Central memory CD8-positive, alpha-beta T cell (primary cell): ENCODE data around the gene IGFALS.

Experiments used
- ATAC-seq: fragments of 150-1000 bp; cut with Tn5 transposase; replicated peaks from 2 replicates; pipeline ENCODE4 v1.10.0; 2022; ENCODE audit warnings: mild to moderate bottlenecking, moderate FRiP score, moderate number of reproducible peaks; ENCODE audit not compliant: poor library complexity, severe bottlenecking; ENCODE audit errors: extremely low read depth
- DNase-seq, 2 donors: peaks; one replicate each; pipeline ENCODE4 v3.0.0; 2021; ENCODE audit warnings: low spot score in 2 of 2
- H3K27ac Mint-ChIP-seq: one replicate; pipeline ENCODE4 v1.8.0; 2022; ENCODE audit warnings: low read depth, mild to moderate bottlenecking, moderate library complexity, mixed read lengths
- H3K27me3 Mint-ChIP-seq: one replicate; pipeline ENCODE4 v1.8.0; 2022; ENCODE audit warnings: mixed read lengths
- H3K36me3 Mint-ChIP-seq: one replicate; pipeline ENCODE4 v1.8.0; 2022; ENCODE audit warnings: mild to moderate bottlenecking, moderate library complexity, mixed read lengths; ENCODE audit not compliant: insufficient read depth
- H3K4me1 Mint-ChIP-seq: one replicate; pipeline ENCODE4 v1.8.0; 2022; ENCODE audit warnings: mixed read lengths
- H3K4me3 Mint-ChIP-seq: one replicate; pipeline ENCODE4 v1.8.0; 2022; ENCODE audit warnings: mild to moderate bottlenecking, moderate library complexity, mixed read lengths
- H3K9me3 Mint-ChIP-seq: one replicate; pipeline ENCODE4 v1.8.0; 2022; ENCODE audit warnings: mixed read lengths

The IGFALS gene

DNA sequence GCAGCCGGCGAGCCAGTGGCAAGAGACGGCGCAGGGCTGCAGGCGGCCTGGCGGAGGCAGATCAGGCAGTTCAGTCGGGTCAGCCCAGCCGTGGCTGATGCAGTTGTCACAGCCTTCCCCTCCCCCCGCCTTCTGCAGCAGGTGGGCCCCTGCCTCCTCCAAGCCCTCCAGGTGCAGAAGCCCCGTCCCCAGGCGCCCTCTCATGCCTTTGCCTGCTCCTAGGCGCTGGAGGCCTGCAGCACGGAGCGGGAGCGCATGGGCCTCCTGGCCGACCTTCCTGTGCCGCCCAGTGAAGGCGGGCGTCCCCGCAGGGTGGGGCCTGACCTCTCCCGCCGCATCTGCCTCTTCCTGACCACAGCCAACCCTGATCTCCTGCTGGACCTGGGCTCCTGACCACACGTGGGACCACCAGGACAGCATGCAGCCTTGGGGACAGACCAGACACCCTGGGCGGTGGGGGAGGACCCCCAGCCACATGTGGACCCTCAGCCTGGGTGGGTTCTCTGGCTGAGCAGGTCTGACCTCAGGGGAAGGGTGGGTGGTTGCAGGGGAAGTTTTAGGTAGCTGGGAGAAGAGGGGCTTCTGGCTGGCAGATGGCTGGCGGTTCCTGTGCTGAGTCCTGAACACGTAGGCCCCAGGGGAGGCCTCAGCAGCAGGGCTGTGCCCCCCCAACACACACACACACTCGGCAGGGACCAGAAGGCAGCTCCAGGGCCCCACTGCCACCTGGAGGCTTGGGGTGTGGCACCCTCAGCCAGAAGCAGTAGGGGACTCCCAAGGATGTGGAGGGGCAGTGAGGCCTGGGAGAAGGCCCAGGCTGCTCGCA, 17.4 kb downstream of the IGFALS start:
- Mint-ChIP-seq H3K27ac (no peak overlapping the region), H3K4me1 (peaks cover 8% of the 10 kb centered on the region), H3K36me3 (peaks cover 31% of the 10 kb centered on the region), H3K4me3 (no peak overlapping the region), H3K27me3 (no peaks in the 10 kb centered on the region), H3K9me3 (no peaks in the 10 kb centered on the region)
- no peak for ATAC-seq
- DNase-seq: no peak

DNA sequence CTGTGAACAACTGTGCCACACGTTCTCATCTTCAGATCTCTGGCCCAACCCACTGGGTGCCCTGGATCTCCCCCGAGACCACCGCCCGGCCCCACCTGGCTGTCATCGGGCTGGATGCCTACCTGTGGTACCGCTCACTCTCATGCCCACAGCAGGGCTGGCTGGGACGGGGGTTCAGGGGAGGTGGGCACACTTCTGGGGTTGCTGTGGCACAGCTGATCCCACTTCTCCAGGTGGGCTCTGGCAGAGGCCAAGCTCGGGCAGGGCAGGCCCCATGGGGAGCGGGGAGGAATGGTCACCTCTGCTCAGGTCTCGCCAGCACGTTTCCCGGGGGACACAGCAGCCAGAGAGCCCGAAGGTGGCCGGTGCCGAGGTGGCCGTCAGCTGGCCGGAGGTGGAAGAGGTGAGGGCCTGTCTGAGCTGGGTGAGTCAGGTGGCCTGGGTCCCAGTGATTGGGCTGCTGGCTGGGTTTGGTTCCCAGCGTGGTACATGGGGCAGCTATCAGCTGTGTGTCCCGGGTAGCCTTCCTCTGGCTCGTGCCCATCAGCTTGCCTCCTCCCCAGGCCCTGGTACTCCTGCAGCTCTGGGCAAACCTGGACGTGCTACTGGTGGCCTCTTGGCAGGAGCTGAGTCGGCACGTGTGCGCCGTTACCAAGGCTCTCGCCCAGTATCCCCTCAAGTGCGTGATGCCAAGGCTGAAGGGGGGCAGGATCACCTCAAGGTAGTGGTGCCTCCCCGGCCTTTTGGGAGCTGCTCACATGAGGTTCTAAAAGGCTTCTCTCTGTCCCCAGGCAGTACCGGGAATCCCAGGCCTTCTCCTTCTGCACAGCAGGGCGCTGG, 18.3 kb downstream of the IGFALS start:
- Mint-ChIP-seq H3K9me3 (no peaks in the 10 kb centered on the region), H3K36me3 (peaks cover 31% of the 10 kb centered on the region), H3K4me3 (peak overlapping the region; percentile 29), H3K27ac (no peak overlapping the region), H3K27me3 (no peaks in the 10 kb centered on the region), H3K4me1 (peaks cover 9% of the 10 kb centered on the region)
- DNase-seq (no peak), ATAC-seq (no peak)

DNA sequence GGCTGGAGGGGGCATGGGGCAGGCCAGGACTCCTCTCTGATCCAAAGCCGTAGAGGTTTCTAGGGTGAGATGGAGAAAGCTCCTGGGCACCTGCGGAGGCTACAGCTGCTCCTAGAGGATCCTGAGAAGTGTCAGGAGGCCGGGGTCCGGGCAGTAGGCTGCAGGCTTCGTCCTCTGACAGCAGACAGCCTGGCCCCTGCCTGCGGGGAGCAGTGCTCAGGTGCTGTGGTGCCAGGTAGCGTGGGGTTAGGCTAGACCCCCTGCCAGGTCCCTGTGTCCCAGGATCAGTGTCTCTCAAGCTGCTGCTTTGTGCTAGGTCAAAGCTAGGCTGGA, 19.1 kb downstream of the IGFALS start:
- Mint-ChIP-seq H3K4me3 (peak overlapping the region; percentile 29), H3K4me1 (peaks cover 14% of the 10 kb centered on the region), H3K36me3 (peaks cover 31% of the 10 kb centered on the region), H3K27ac (no peak overlapping the region), H3K9me3 (no peaks in the 10 kb centered on the region), H3K27me3 (no peaks in the 10 kb centered on the region)
- no peak for DNase-seq
- ATAC-seq: no peak

GRCh38 chr16:1773703-1774447, 19.6 kb downstream of the IGFALS start:
- no peak overlapping the region for H3K27ac Mint-ChIP-seq
- H3K27me3 Mint-ChIP-seq: no peaks in the 10 kb centered on the region
- H3K36me3 Mint-ChIP-seq: peaks cover 30% of the 10 kb centered on the region
- H3K4me1 Mint-ChIP-seq: peaks cover 14% of the 10 kb centered on the region
- H3K4me3 Mint-ChIP-seq: peak overlapping the region; percentile 99
- no peak for DNase-seq
- H3K9me3 Mint-ChIP-seq: no peaks in the 10 kb centered on the region
- peak; percentile 7 for ATAC-seq

- H3K27me3 Mint-ChIP-seq: no peaks in the 10 kb centered on the region
- peaks cover 28% of the 10 kb centered on the region for H3K36me3 Mint-ChIP-seq
- ATAC-seq (peak; percentile 45), DNase-seq (peak; percentile 55 to 61)
- no peaks in the 10 kb centered on the region for H3K9me3 Mint-ChIP-seq
- peak within 1 kb of the TSS; percentile 94 for H3K27ac Mint-ChIP-seq
- peaks cover 14% of the 10 kb centered on the region for H3K4me1 Mint-ChIP-seq
- peak within 1 kb of the TSS; percentile 99 for H3K4me3 Mint-ChIP-seq
Measured at GRCh38 chr16:1772908-1773702, 20.4 kb downstream of the IGFALS start, which contains the start of gene MRPS34. MRPS34 (minus strand) TSS chr16:1773134; CDS start chr16:1773119, 15 bp downstream.

DNA sequence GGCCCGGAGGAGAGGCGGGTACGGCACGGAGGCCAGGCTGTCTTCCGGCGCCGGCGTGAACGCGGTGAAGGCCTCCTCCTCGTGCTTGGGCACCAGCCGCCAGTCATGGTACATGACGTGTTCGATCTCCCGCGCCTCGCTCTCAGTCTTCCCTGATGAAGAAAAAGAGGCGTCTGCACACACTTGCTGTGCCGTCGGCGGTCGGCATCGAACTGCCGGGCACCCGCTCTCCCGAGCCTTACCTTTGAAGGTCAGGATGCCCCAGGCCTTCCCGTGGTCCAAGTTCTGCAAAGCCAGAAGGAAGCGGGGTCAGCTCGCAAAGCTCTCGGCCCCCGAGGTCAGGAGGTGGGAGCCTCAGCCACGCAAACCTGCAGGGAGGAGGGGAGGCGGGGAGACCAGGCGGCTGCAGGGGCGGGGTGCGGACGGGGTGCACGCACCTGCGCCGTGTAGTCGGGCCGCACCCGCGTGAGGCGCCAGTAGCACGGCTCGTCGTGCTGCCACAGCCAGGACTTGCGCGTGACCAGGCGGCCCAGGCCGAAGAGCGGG, 21.1 kb downstream of the IGFALS start, which contains the start of gene EME2:
EME2 (plus strand) TSS at position 449 of the 546 bp plus-strand sequence. CDS start 418 bp downstream, outside the sequence.
- H3K4me1 Mint-ChIP-seq: peaks cover 14% of the 10 kb centered on the region
- H3K9me3 Mint-ChIP-seq: no peaks in the 10 kb centered on the region
- H3K4me3 Mint-ChIP-seq: peak within 1 kb of the TSS; percentile 99
- ATAC-seq: peak; percentile 11
- peaks cover 30% of the 10 kb centered on the region for H3K36me3 Mint-ChIP-seq
- DNase-seq: peak in 1 of 2 donors; percentile 26
- no peaks in the 10 kb centered on the region for H3K27me3 Mint-ChIP-seq
- H3K27ac Mint-ChIP-seq: peak within 1 kb of the TSS; percentile 94

DNA sequence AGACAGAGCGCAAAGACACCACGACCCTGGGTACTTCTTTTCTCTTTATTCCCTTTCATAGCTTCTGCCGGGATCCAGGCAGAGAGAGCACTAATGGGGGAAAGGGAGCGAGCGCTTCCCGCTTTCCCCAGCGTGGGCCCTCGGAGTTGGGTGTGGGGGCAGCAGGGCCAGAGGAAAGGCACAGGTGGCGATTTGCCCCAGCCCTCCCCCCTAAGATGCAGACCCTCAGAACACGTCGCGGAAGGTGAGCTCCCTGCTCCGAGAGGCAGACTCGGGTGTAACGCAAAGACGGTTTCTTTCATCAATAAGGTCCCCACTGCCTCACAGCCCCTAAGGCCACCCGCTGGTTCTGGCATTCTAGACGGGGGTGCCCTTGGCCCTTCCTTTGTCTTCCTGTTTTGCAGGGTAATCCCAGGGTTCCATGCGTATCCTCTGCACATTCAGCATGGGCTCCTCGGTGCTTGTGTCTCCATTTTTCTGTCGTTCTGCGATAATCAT, 21.6 kb downstream of the IGFALS start:
- Mint-ChIP-seq H3K27ac (peak overlapping the region; percentile 94), H3K9me3 (no peaks in the 10 kb centered on the region), H3K36me3 (peaks cover 30% of the 10 kb centered on the region), H3K4me1 (peaks cover 14% of the 10 kb centered on the region), H3K4me3 (peak overlapping the region; percentile 99), H3K27me3 (no peaks in the 10 kb centered on the region)
- DNase-seq (no peak), ATAC-seq (no peak)

DNA sequence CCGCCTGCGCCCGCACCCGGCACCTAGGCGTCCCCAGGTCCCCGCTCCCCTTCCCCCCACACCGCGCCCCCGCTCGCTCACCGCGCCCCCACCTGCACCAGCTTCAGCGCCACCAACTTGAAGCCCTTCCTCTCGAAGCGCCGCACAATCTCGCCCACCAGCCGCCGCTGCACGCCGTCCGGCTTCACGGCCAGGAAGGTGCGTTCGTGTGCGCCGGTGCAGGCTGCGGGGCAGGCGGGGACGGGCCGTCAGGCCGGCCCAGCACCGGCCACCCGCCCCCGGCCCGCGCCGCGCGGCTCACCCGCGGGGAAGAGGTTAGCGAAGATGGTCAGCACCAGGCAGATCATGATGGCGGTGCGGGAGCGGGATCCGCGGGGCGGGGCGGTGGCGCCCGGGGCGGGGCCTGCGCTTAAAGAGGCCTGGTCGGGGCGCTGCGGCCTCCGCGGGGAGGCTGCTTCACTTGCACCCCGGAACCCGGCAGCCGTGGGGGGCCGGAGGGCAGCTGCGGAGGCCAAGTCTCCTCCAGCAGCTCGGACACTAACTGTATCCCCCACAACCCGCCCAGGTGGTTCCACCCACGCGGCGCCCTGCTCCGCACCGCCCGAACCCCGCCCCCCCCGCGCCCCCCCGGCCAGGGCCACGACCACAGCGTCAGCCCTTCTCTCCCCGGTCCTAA, 22.2 kb downstream of the IGFALS start, which contains the start of gene NME3:
NME3 (minus strand) TSS at position 356 of the 676 bp plus-strand sequence; CDS start at position 347, 9 bp downstream.
- Mint-ChIP-seq H3K36me3 (peaks cover 27% of the 10 kb centered on the region), H3K27me3 (no peaks in the 10 kb centered on the region)

DNA sequence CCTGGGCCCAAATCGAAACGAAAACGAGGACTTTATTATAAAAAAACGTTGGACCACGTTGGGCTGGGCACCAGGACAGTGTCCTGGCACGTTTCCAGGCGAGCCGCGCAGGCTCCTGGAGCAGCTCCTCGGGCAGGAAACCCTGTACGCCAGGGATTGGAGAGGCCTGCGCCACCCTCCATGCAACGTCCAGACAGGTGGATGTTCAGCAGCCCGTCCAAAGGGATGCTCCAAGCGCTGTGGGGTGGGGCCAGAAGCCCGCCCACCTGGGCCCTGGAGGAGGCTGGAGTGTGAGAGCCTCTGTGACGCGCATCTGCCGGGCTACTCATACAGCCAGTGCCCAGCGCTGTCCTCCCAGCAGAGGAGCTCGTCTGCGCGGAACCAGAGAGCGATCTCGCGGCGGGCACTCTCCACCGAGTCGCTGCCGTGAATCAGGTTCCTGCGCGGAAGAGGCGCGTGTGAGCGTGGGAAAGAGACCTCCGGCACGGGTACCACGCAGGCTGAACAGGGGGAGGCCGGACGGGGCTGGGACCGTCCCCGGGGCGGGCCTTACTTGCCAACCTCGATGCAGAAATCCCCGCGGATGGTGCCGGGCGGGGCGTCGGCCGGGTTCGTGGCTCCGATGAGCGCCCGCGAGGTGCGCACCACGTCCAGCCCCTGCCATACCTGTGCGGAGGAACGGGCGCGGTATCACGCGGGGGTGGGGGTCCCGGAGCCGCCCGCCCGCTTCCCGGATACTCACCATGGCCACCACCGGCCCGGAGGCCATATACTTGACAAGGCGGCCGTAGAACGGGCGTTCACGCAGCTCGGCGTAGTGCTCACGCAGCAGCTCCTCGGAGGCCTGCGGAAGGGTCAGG, 22.9 kb downstream of the IGFALS start:
- Mint-ChIP-seq H3K4me3 (peak overlapping the region; percentile 99), H3K27me3 (no peaks in the 10 kb centered on the region), H3K9me3 (no peaks in the 10 kb centered on the region), H3K4me1 (peaks cover 14% of the 10 kb centered on the region), H3K36me3 (peaks cover 27% of the 10 kb centered on the region), H3K27ac (peak overlapping the region; percentile 78)
- peak; percentile 20 for ATAC-seq
- peak in 1 of 2 donors; percentile 35 for DNase-seq

More for the DNA sequence above, 22.2 kb downstream of the IGFALS start, which contains the start of gene NME3:
- ATAC-seq: peak; percentile 54
- H3K4me3 Mint-ChIP-seq: peak within 1 kb of the TSS; percentile 99
- H3K9me3 Mint-ChIP-seq: no peaks in the 10 kb centered on the region
- H3K4me1 Mint-ChIP-seq: peaks cover 14% of the 10 kb centered on the region
- H3K27ac Mint-ChIP-seq: peak within 1 kb of the TSS; percentile 94
- peak; percentile 61 to 63 for DNase-seq
